Measurements from ENCODE around the gene ARL8A.
"Not testable (repeated sequence)": the region's sequence is repeated elsewhere in the genome, so short reads cannot be mapped to it uniquely, and the experiment has no call there.

Gene ARL8A

GRCh38 chr1:202144402-202145067, at the start of gene ARL8A:
ARL8A (minus strand) TSS chr1:202144737; CDS start chr1:202144572, 165 bp downstream.
- intact Hi-C loops (cut with DNase I) = no loop called here
- peak in 40 of 42 donors; percentile 54 to 92 (median 83) for DNase-seq

- DNase-seq = no peak
- intact Hi-C loops (cut with DNase I) = no loop called here
These were observed 49.8 kb upstream of the ARL8A start for GRCh38 chr1:202194328-202194648.

- intact Hi-C loops (cut with DNase I) = no loop called here
- no peak for DNase-seq
These were observed 49.2 kb upstream of the ARL8A start, which contains the start of gene LGR6 for GRCh38 chr1:202193614-202194327. LGR6 (plus strand) TSS chr1:202193799; CDS start chr1:202193990, 191 bp downstream.

GRCh38 chr1:202192770-202193613, 48.5 kb upstream of the ARL8A start:
- intact Hi-C loops (cut with DNase I) = no loop called here
- DNase-seq = peak in 41 of 42 donors; percentile 29 to 80 (median 58)

- DNase-seq; intact Hi-C loops (cut with DNase I): not testable (repeated sequence)
These were observed 46.9 kb upstream of the ARL8A start for GRCh38 chr1:202191391-202191790.

GRCh38 chr1:202189918-202190715, 45.6 kb upstream of the ARL8A start:
- no peak for DNase-seq
- intact Hi-C loops (cut with DNase I) = loop anchor here (10.0 kb wide), 1 partner anchor 535 kb away; no protein-coding TSS in a partner anchor

- intact Hi-C loops (cut with DNase I) = loop anchor here (10.0 kb wide), 1 partner anchor 536 kb away; no protein-coding TSS in a partner anchor
These were observed 44.7 kb upstream of the ARL8A start for GRCh38 chr1:202189001-202189790.

GRCh38 chr1:202187697-202188407, 43.3 kb upstream of the ARL8A start:
- intact Hi-C loops (cut with DNase I) = loop anchor here (10.0 kb wide), 1 partner anchor 537 kb away; no protein-coding TSS in a partner anchor
- DNase-seq = no peak

More at GRCh38 chr1:202189001-202189790, 44.7 kb upstream of the ARL8A start:
- DNase-seq = peak; percentile 49 to 92 (median 82)

GRCh38 chr1:202187041-202187671, 42.6 kb upstream of the ARL8A start:
- DNase-seq = peak in 27 of 42 donors; percentile 16 to 77 (median 44)
- intact Hi-C loops (cut with DNase I) = loop anchor here (10.0 kb wide), 1 partner anchor 538 kb away; no protein-coding TSS in a partner anchor

GRCh38 chr1:202186327-202186726, 41.8 kb upstream of the ARL8A start:
- no peak for DNase-seq
- intact Hi-C loops (cut with DNase I) = loop anchor here (10.0 kb wide), 1 partner anchor 538 kb away; no protein-coding TSS in a partner anchor

GRCh38 chr1:202184750-202185460, 40.4 kb upstream of the ARL8A start:
- intact Hi-C loops (cut with DNase I) = loop anchor here (5.0 to 10.0 kb wide), 2 partner anchors 127 to 540 kb away; no protein-coding TSS in a partner anchor
- peak; percentile 67 to 95 (median 87) for DNase-seq

- intact Hi-C loops (cut with DNase I) = loop anchor here (5.0 to 10.0 kb wide), 2 partner anchors 130 to 543 kb away; no protein-coding TSS in a partner anchor
- DNase-seq = no peak
These were observed 37.7 kb upstream of the ARL8A start for GRCh38 chr1:202182040-202182877.

GRCh38 chr1:202181586-202181985, 37.0 kb upstream of the ARL8A start:
- no peak for DNase-seq
- intact Hi-C loops (cut with DNase I) = loop anchor here (5.0 to 10.0 kb wide), 2 partner anchors 131 to 543 kb away; no protein-coding TSS in a partner anchor

- intact Hi-C loops (cut with DNase I) = loop anchor here (5.0 to 10.0 kb wide), 2 partner anchors 132 to 544 kb away; no protein-coding TSS in a partner anchor
- DNase-seq = not testable (repeated sequence)
These were observed 36.2 kb upstream of the ARL8A start for GRCh38 chr1:202180751-202181139.
